GM12878 (cell line): ENCODE results near the gene ADAMTSL3. TPM values are rescaled to one million over a fixed set of nuclear protein-coding genes. Genes with fewer than 3 reads are reported as not detected.

Experiments
- BACH1 ChIP-seq: fragments of 450-650 bp; IDR thresholded peaks from 2 replicates; pipeline ENCODE4 v1.6.1; 2017; ENCODE audit warnings: mild to moderate bottlenecking, borderline replicate concordance
- ETV6 ChIP-seq, 2 experiments: fragments of 450-650 bp in 1 of 2; IDR thresholded peaks in 1 of 2; conservative IDR thresholded peaks in 1 of 2; 2 replicates each; pipeline ENCODE4 v1.6.1; 2014; ENCODE audit warnings: antibody characterized with exemption in 1 of 2, borderline replicate concordance in 1 of 2, low read depth in 1 of 2, mild to moderate bottlenecking in 1 of 2, moderate library complexity in 1 of 2
- MEF2B ChIP-seq: fragments of 450-650 bp; IDR thresholded peaks from 2 replicates; pipeline ENCODE4 v1.6.1; 2018; ENCODE audit warnings: mild to moderate bottlenecking, moderate library complexity; ENCODE audit not compliant: partially characterized antibody, poor library complexity, severe bottlenecking
- NFXL1 ChIP-seq: fragments of 450-650 bp; IDR thresholded peaks from 2 replicates; pipeline ENCODE4 v1.6.1; 2017; ENCODE audit warnings: antibody characterized with exemption, mild to moderate bottlenecking, borderline replicate concordance
- NR2F1 ChIP-seq: fragments of 450-650 bp; conservative IDR thresholded peaks from 2 replicates; pipeline ENCODE4 v1.6.1; 2017; ENCODE audit warnings: mild to moderate bottlenecking
- NRF1 ChIP-seq: conservative IDR thresholded peaks from 2 replicates; pipeline ENCODE4 v1.6.1; 2011; ENCODE audit warnings: mild to moderate bottlenecking, low read depth, low read length, improper control_type of control experiment
- POLR2AphosphoS5 ChIP-seq: IDR thresholded peaks from 2 replicates; pipeline ENCODE4 v1.6.1; 2011; ENCODE audit warnings: mild to moderate bottlenecking, low read length, inconsistent platforms
- RFX5 ChIP-seq: IDR thresholded peaks from 2 replicates; pipeline ENCODE4 v1.6.1; 2011; ENCODE audit warnings: low read depth, low read length, improper control_type of control experiment
- SREBF1 ChIP-seq: IDR thresholded peaks from 2 replicates; pipeline ENCODE4 v1.6.1; 2012; ENCODE audit warnings: mild to moderate bottlenecking, low read length
- SRF ChIP-seq, 2 experiments: IDR thresholded peaks; 2 replicates each; pipeline ENCODE4 v1.6.1; 2011; ENCODE audit warnings: low read depth in 2 of 2, low read length in 2 of 2, mild to moderate bottlenecking in 1 of 2, moderate library complexity in 1 of 2
- SUZ12 ChIP-seq: fragments of 200-600 bp; sonication (generic); IDR thresholded peaks from one replicate; pipeline ENCODE4 v1.6.1; 2018; ENCODE audit warnings: antibody characterized with exemption, mild to moderate bottlenecking; ENCODE audit not compliant: unreplicated experiment
- TBL1XR1 ChIP-seq: IDR thresholded peaks from 2 replicates; pipeline ENCODE4 v1.6.1; 2012; ENCODE audit warnings: low read depth, low read length, improper control_type of control experiment
- TCF3 ChIP-seq: IDR thresholded peaks from 2 replicates; pipeline ENCODE4 v1.6.1; 2012; ENCODE audit warnings: low read depth, mild to moderate bottlenecking, low read length, borderline replicate concordance; ENCODE audit not compliant: insufficient read depth
- ZNF274 ChIP-seq: IDR thresholded peaks from one replicate; pipeline ENCODE4 v1.8.0; 2011; ENCODE audit not compliant: insufficient read length, insufficient read depth
- ZNF384 ChIP-seq: IDR thresholded peaks from 2 replicates; pipeline ENCODE4 v1.6.1; 2012; ENCODE audit warnings: low read depth, mild to moderate bottlenecking, low read length, improper control_type of control experiment, borderline replicate concordance
- ZNF592 ChIP-seq: fragments of 450-650 bp; IDR thresholded peaks from 2 replicates; pipeline ENCODE4 v1.6.1; 2017; ENCODE audit warnings: mild to moderate bottlenecking, moderate library complexity
- polyA plus RNA-seq, 11 experiments: library from polyadenylated mRNA; depleted of rRNA in 4 of 11; unstranded in 6 of 11; stranded (reverse) in 5 of 11; fragments of >200 nt; fragmentation: Nextera tagmentation in 4 of 11; fragmentation: Illumina TruSeq in 1 of 11; extraction: Ambion mirVana in 4 of 11; extraction: Trizol in 1 of 11; gene quantifications; 1 replicate in 1 of 11; 2 replicates in 10 of 11; pipeline versions ENCODE4 v1.2.1 to v1.2.3, GENCODE V29; 2011 to 2016; ENCODE audit warnings: inconsistent platforms in 2 of 11, missing spikeins in 2 of 11, low read depth in 1 of 11
- total RNA-seq, 4 experiments: library from RNA; depleted of rRNA in 3 of 4; stranded (reverse); fragments of >200 nt in 3 of 4; fragmentation: Illumina TruSeq in 1 of 4; extraction: Trizol in 1 of 4; gene quantifications; 2 replicates each; pipeline versions ENCODE4 v1.2.1 to v1.2.3, GENCODE V29; 2013 to 2021
- TF ChIP-seq, protein P1 (sequence below): fragments of 450-650 bp; IDR thresholded peaks from 2 replicates; pipeline ENCODE4 v1.6.1; 2016; ENCODE audit warnings: mild to moderate bottlenecking
- TF ChIP-seq, protein P2 (sequence below): fragments of 450-650 bp; IDR thresholded peaks from 2 replicates; pipeline ENCODE4 v1.6.1; 2014; ENCODE audit warnings: mild to moderate bottlenecking
- TF ChIP-seq, protein P3 (sequence below): IDR thresholded peaks from 2 replicates; pipeline ENCODE4 v1.6.1; 2011; ENCODE audit warnings: borderline replicate concordance, low read depth, mild to moderate bottlenecking, moderate library complexity, low read length; ENCODE audit not compliant: insufficient read depth, poor library complexity, severe bottlenecking

Gene ADAMTSL3
- total and polyA plus RNA-seq, 10 of the 15 experiments (the other 5 are each of a cell fraction or from before 2014, with no cell fraction given) = 0.01 to 0.28 (median 0.13) TPM

GRCh38 chr15:83928878-83929418 lies 275.0 kb downstream of the ADAMTSL3 start (continued):
- TF ChIP-seq RFX5 (no peak), NRF1 (no peak), NR2F1 (no peak), TCF3 (no peak), ETV6 (conservative IDR thresholded peaks at IDR 0.05 in 1 of 2, IDR thresholded peaks at IDR 0.05 in 1 of 2; ENCODE audit: borderline replicate concordance in 1 of 2, low read depth in 1 of 2) (peak in 1 of 2 experiments; percentile 61; a peak in 1 of 4 replicates), SUZ12 (no peak), SRF (IDR thresholded peaks at IDR 0.05; ENCODE audit: low read depth in 2 of 2, low read length in 2 of 2) (no peak), NFXL1 (no peak), BACH1 (no peak), POLR2AphosphoS5 (no peak), ZNF384 (no peak), ZNF592 (no peak), TBL1XR1 (no peak), ZNF274 (no peak), MEF2B (no peak), SREBF1 (no peak)
- TF ChIP-seq, protein P1, sequence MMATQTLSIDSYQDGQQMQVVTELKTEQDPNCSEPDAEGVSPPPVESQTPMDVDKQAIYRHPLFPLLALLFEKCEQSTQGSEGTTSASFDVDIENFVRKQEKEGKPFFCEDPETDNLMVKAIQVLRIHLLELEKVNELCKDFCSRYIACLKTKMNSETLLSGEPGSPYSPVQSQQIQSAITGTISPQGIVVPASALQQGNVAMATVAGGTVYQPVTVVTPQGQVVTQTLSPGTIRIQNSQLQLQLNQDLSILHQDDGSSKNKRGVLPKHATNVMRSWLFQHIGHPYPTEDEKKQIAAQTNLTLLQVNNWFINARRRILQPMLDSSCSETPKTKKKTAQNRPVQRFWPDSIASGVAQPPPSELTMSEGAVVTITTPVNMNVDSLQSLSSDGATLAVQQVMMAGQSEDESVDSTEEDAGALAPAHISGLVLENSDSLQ = no peak
- TF ChIP-seq, protein P2, sequence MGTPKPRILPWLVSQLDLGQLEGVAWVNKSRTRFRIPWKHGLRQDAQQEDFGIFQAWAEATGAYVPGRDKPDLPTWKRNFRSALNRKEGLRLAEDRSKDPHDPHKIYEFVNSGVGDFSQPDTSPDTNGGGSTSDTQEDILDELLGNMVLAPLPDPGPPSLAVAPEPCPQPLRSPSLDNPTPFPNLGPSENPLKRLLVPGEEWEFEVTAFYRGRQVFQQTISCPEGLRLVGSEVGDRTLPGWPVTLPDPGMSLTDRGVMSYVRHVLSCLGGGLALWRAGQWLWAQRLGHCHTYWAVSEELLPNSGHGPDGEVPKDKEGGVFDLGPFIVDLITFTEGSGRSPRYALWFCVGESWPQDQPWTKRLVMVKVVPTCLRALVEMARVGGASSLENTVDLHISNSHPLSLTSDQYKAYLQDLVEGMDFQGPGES = no peak
- TF ChIP-seq, protein P3, sequence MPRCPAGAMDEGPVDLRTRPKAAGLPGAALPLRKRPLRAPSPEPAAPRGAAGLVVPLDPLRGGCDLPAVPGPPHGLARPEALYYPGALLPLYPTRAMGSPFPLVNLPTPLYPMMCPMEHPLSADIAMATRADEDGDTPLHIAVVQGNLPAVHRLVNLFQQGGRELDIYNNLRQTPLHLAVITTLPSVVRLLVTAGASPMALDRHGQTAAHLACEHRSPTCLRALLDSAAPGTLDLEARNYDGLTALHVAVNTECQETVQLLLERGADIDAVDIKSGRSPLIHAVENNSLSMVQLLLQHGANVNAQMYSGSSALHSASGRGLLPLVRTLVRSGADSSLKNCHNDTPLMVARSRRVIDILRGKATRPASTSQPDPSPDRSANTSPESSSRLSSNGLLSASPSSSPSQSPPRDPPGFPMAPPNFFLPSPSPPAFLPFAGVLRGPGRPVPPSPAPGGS = no peak
